OCI-LY1 (cell line): ENCODE results near the gene PRR14L.

Experiments
- EZH2 ChIP-seq: fragments of 200-600 bp; sonication (generic), shearing (Covaris generic); IDR thresholded peaks from 2 replicates; pipeline ENCODE4 v1.8.0; 2017; ENCODE audit warnings: borderline replicate concordance, mixed run types, mild to moderate bottlenecking, antibody characterized with exemption, low read length, moderate library complexity, mixed read lengths
- TF ChIP-seq, protein P1 (sequence below): fragments of 200-600 bp; sonication (generic), shearing (Covaris generic); IDR thresholded peaks from 2 replicates; pipeline ENCODE4 v1.5.1; 2017; ENCODE audit warnings: mild to moderate bottlenecking, antibody characterized with exemption, low read length, moderate library complexity, mixed read lengths

DNA sequence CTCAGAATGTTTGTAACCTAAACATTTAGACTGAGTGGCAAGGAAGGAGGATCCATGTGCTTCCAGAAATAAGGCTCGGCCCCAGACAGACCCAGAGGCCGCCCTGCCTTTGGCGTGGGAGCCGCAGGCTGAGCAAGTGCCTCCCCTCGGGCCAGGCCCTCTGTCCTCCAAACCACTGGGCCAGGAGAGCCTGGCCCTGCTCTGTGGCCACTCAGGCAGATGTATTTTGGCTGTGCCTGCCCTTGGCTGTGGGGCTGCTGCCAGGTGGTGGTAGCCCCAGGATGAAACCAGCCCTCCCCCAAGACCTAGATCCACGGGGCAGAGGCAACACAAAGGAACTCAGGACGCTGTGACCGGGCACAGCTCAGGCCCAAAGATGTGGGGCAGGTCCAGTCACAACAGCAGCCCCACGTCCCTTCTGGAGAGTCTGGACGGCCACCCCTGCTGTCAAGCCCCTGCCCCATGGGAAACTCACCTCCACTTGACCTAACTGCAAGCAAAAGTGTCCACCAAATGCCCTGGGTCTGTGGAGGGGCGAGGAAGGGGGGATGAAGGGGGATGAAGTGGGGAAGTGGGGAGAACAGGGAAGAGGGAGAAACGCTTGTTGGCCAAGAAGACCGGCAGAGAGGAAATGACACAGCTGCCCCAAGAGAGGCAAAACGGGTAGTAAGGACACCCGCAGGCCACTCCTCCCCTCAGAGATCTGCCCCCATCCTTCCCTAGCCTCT is 111.9 kb downstream of the PRR14L start:
- TF ChIP-seq, protein P1, sequence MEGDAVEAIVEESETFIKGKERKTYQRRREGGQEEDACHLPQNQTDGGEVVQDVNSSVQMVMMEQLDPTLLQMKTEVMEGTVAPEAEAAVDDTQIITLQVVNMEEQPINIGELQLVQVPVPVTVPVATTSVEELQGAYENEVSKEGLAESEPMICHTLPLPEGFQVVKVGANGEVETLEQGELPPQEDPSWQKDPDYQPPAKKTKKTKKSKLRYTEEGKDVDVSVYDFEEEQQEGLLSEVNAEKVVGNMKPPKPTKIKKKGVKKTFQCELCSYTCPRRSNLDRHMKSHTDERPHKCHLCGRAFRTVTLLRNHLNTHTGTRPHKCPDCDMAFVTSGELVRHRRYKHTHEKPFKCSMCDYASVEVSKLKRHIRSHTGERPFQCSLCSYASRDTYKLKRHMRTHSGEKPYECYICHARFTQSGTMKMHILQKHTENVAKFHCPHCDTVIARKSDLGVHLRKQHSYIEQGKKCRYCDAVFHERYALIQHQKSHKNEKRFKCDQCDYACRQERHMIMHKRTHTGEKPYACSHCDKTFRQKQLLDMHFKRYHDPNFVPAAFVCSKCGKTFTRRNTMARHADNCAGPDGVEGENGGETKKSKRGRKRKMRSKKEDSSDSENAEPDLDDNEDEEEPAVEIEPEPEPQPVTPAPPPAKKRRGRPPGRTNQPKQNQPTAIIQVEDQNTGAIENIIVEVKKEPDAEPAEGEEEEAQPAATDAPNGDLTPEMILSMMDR: no peak
- no peak for TF ChIP-seq EZH2
